Esophagus muscularis mucosa (tissue), 4 donors: ENCODE measurements around the gene SLC24A2.

ENCODE experiments used
- EP300 ChIP-seq: sonication (generic); formaldehyde crosslinking; IDR thresholded peaks from one replicate; pipeline ENCODE4 v1.6.1; 2017; ENCODE audit warnings: antibody characterized with exemption
- POLR2AphosphoS5 ChIP-seq, 2 donors: sonication (generic); formaldehyde crosslinking; IDR thresholded peaks; one replicate each; pipeline ENCODE4 v1.6.1; 2017; ENCODE audit warnings: antibody characterized with exemption in 2 of 2
- TF ChIP-seq, protein P1 (sequence below), 3 experiments: fragments of 200-600 bp in 2 of 3; fragments of 450-650 bp in 1 of 3; sonication (generic) in 2 of 3; IDR thresholded peaks; one replicate each; pipeline ENCODE4 v1.5.1; 2017 to 2019; ENCODE audit warnings: antibody characterized with exemption in 3 of 3, mild to moderate bottlenecking in 2 of 3, moderate library complexity in 1 of 3

DNA sequence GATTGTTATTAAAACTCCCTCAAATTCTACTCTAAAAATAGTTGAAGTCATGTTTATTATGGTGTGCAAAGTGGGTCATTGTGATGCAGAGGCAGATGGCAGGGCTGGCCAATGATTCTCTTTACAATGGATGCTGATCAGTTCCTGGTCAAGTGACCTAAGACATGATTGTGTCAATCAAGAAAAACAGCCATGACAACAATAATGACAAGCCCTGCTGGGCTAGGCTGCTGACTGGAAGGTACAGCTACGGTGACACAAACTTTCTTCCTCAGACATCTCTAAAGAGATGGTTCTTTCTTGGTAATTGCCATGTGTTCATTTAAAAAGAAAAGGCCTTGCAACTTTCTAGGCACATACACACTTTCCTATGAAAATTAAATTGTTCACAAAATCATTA, 3.6 kb downstream of the SLC24A2 start:
- TF ChIP-seq, protein P1, sequence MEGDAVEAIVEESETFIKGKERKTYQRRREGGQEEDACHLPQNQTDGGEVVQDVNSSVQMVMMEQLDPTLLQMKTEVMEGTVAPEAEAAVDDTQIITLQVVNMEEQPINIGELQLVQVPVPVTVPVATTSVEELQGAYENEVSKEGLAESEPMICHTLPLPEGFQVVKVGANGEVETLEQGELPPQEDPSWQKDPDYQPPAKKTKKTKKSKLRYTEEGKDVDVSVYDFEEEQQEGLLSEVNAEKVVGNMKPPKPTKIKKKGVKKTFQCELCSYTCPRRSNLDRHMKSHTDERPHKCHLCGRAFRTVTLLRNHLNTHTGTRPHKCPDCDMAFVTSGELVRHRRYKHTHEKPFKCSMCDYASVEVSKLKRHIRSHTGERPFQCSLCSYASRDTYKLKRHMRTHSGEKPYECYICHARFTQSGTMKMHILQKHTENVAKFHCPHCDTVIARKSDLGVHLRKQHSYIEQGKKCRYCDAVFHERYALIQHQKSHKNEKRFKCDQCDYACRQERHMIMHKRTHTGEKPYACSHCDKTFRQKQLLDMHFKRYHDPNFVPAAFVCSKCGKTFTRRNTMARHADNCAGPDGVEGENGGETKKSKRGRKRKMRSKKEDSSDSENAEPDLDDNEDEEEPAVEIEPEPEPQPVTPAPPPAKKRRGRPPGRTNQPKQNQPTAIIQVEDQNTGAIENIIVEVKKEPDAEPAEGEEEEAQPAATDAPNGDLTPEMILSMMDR (IDR thresholded peaks at IDR 0.05) = no peak
- TF ChIP-seq EP300 (no peak), POLR2AphosphoS5 (IDR thresholded peaks at IDR 0.05) (no peak)
